Hepatocyte (in vitro differentiated cells): ENCODE results near the gene TPPP2.

ENCODE experiments used
- EZH2 ChIP-seq: fragments of 200-600 bp; sonication (generic); IDR thresholded peaks from 2 replicates; pipeline ENCODE4 v1.6.1; 2016; ENCODE audit warnings: antibody characterized with exemption, mild to moderate bottlenecking, borderline replicate concordance
- TF ChIP-seq, protein P1 (sequence below): fragments of 200-600 bp; sonication (generic); IDR thresholded peaks from 2 replicates; pipeline ENCODE4 v1.5.1; 2016; ENCODE audit warnings: antibody characterized with exemption, mild to moderate bottlenecking; ENCODE audit not compliant: poor library complexity

DNA sequence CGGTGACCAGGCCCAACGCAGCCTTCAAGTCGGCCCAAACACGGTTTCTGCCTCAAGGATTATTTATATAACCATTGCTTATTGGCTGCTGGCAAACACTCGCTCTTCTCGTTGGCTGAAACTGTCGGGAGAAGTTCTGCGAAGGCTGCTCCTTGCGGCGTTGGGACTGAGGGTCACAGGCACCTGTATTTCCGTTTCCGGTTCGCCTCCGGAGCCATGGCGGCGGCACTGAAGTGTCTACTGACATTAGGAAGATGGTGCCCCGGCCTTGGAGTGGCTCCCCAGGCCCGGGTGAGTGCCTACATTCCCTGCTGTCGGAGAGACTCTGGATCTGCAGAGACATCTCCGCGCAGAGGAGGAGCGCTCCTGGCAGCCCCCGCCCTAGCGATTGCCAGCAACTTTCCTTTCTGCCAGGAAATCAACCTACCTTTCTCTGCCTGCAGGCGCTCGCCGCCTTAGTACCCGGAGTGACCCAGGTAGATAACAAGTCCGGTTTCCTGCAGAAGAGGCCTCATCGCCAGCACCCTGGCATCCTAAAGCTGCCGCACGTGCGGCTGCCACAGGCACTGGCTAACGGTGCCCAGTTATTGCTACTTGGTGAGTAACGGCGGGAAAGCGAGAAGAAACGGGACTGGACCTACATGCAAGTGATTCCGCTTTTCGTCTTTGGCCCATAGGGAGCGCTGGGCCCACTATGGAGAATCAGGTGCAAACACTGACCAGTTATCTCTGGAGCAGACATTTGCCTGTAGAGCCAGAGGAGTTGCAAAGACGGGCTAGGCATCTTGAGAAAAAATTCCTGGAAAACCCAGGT, 40.0 kb upstream of the TPPP2 start, which contains the start of gene METTL17:
- TF ChIP-seq, protein P1, sequence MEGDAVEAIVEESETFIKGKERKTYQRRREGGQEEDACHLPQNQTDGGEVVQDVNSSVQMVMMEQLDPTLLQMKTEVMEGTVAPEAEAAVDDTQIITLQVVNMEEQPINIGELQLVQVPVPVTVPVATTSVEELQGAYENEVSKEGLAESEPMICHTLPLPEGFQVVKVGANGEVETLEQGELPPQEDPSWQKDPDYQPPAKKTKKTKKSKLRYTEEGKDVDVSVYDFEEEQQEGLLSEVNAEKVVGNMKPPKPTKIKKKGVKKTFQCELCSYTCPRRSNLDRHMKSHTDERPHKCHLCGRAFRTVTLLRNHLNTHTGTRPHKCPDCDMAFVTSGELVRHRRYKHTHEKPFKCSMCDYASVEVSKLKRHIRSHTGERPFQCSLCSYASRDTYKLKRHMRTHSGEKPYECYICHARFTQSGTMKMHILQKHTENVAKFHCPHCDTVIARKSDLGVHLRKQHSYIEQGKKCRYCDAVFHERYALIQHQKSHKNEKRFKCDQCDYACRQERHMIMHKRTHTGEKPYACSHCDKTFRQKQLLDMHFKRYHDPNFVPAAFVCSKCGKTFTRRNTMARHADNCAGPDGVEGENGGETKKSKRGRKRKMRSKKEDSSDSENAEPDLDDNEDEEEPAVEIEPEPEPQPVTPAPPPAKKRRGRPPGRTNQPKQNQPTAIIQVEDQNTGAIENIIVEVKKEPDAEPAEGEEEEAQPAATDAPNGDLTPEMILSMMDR: peak; percentile 43
- no peak for TF ChIP-seq EZH2
